Coronary artery (tissue), 2 donors: ENCODE data around the gene GOLGA3.
A peak's percentile ranks its signal among the peaks of the same experiment; 100 is the strongest.
"Not testable (repeated sequence)": the region's sequence is repeated elsewhere in the genome, so short reads cannot be mapped to it uniquely, and the experiment has no call there.

Experiments
- DNase-seq: peaks from one replicate; pipeline ENCODE4 v3.0.0-alpha.2; 2017; ENCODE audit warnings: low spot score
- H3K27ac ChIP-seq, 2 donors: fragments of 200-600 bp; sonication (generic); one replicate each; pipeline ENCODE4 v1.5.1; 2016 to 2019
- H3K4me3 ChIP-seq: fragments of 200-600 bp; sonication (generic); 2 replicates; pipeline ENCODE4 v1.5.1; 2016; ENCODE audit warnings: mild to moderate bottlenecking, moderate library complexity
- TF ChIP-seq, protein P1 (sequence below): fragments of 200-600 bp; sonication (generic); IDR thresholded peaks from one replicate; pipeline ENCODE4 v1.5.1; 2019; ENCODE audit warnings: antibody characterized with exemption

The GOLGA3 gene

DNA sequence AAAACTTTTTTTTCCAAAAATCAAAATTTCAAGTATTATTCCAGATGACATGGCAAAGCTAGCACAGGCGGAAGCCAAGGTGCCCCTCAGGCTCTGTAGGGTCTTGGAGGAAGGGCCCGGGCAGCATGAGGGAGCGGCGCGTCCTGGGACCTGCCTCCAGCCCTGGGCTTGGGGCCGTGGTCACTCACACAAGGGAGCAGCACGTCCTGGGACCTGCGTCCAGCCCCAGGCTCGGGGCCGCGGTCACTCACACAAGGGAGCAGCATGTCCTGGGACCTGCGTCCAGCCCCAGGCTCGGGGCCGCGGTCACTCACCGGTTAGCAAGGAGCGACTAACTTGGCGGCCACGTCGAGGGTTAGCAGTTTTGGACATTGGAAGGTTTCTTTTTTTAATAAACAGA lies 11.9 kb upstream of the GOLGA3 start:
- Histone ChIP-seq H3K27ac (no peak overlapping the region), H3K4me3 (no peak overlapping the region)
- no peak for DNase-seq
- TF ChIP-seq, protein P1, sequence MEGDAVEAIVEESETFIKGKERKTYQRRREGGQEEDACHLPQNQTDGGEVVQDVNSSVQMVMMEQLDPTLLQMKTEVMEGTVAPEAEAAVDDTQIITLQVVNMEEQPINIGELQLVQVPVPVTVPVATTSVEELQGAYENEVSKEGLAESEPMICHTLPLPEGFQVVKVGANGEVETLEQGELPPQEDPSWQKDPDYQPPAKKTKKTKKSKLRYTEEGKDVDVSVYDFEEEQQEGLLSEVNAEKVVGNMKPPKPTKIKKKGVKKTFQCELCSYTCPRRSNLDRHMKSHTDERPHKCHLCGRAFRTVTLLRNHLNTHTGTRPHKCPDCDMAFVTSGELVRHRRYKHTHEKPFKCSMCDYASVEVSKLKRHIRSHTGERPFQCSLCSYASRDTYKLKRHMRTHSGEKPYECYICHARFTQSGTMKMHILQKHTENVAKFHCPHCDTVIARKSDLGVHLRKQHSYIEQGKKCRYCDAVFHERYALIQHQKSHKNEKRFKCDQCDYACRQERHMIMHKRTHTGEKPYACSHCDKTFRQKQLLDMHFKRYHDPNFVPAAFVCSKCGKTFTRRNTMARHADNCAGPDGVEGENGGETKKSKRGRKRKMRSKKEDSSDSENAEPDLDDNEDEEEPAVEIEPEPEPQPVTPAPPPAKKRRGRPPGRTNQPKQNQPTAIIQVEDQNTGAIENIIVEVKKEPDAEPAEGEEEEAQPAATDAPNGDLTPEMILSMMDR = no peak

GRCh38 chr12:132839558-132840235 lies 11.0 kb upstream of the GOLGA3 start:
- no peak overlapping the region for H3K27ac ChIP-seq
- DNase-seq = no peak
- H3K4me3 ChIP-seq = no peak overlapping the region
- TF ChIP-seq, protein P1 = no peak

GRCh38 chr12:132838410-132839080 lies 9.9 kb upstream of the GOLGA3 start:
- H3K4me3 ChIP-seq = no peak overlapping the region
- TF ChIP-seq, protein P1 = no peak
- peak overlapping the region in 1 of 2 donors; percentile 58 for H3K27ac ChIP-seq

GRCh38 chr12:132837693-132838409 lies 9.2 kb upstream of the GOLGA3 start:
- H3K4me3 ChIP-seq = no peak overlapping the region

More at GRCh38 chr12:132838410-132839080, 9.9 kb upstream of the GOLGA3 start:
- no peak for DNase-seq

DNA sequence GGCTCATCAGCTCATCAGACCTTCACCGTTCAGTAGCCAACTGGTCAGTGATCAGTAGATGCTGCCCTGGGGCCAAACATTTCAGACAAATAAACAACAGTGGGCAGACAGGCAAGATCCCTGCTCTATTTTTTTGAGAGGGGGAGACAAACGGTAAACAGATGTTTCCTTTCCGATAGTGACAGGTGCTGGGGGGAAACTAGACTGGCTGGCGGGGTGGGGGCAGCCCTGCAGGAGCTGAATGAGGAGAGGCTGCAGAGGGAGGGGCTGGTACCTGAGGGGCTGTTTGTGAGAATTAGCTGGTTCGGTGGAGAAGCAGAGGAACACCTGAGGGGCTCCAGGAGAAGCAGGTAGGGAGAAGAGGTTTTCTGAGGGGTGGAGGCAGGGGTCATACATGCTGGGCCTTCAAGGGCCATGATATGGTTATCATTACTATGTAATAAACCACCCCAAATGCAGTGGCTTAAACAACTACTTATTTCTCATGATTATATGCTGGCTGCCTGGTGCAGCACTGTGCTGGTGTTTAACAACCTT lies 8.2 kb upstream of the GOLGA3 start:
- Histone ChIP-seq H3K4me3 (no peak overlapping the region), H3K27ac (no peak overlapping the region)
- TF ChIP-seq, protein P1 = no peak
- no peak for DNase-seq

More at GRCh38 chr12:132837693-132838409, 9.2 kb upstream of the GOLGA3 start:
- DNase-seq = no peak
- TF ChIP-seq, protein P1 = no peak
- peak overlapping the region in 1 of 2 donors; percentile 58 for H3K27ac ChIP-seq

- H3K4me3 ChIP-seq, DNase-seq, H3K27ac ChIP-seq: not testable (repeated sequence)
Observed at GRCh38 chr12:132836230-132836629, 7.6 kb upstream of the GOLGA3 start.
